Testis (tissue), 3 donors: Measurements from ENCODE around the gene USP49. TPM values are rescaled to one million over a fixed set of nuclear protein-coding genes. Genes with fewer than 3 reads are reported as not detected.

Source experiments
- DNase-seq: peaks from one replicate; pipeline ENCODE4 v3.0.0-alpha.2; 2019
- H3K27ac ChIP-seq, 2 donors: fragments of 200-600 bp; sonication (generic); one replicate each; pipeline ENCODE4 v1.5.1; 2019
- H3K27me3 ChIP-seq: fragments of 200-600 bp; sonication (generic); one replicate; pipeline ENCODE4 v1.5.1; 2019
- H3K36me3 ChIP-seq: fragments of 200-600 bp; sonication (generic); one replicate; pipeline ENCODE4 v1.5.1; 2017; ENCODE audit warnings: low read depth; ENCODE audit errors: missing control alignments
- H3K4me1 ChIP-seq: fragments of 200-600 bp; sonication (generic); one replicate; pipeline ENCODE4 v1.5.1; 2019
- H3K4me3 ChIP-seq, 2 donors: fragments of 200-600 bp; sonication (generic); one replicate each; pipeline ENCODE4 v1.5.1; 2017 to 2019
- H3K9me3 ChIP-seq: fragments of 200-600 bp; sonication (generic); one replicate; pipeline ENCODE4 v1.5.1; 2017
- CTCF ChIP-seq, 3 experiments: fragments of 450-650 bp in 2 of 3; fragments of 200-600 bp in 1 of 3; sonication (generic) in 1 of 3; IDR thresholded peaks; one replicate each; pipeline ENCODE4 v1.5.1; 2016 to 2019; ENCODE audit warnings: antibody characterized with exemption in 3 of 3, mild to moderate bottlenecking in 2 of 3, moderate library complexity in 1 of 3
- POLR2A ChIP-seq: fragments of 450-650 bp; IDR thresholded peaks from one replicate; pipeline ENCODE4 v1.6.1; 2017; ENCODE audit warnings: antibody characterized with exemption, mild to moderate bottlenecking, moderate library complexity
- WGBS, 2 donors: methylation state at CpG; one replicate each; pipeline ENCODE4 v1.1.5; 2018; 5-methylcytosine and 5-hydroxymethylcytosine counted together
- intact Hi-C: fragments of 100-400 bp; cut with DNase I; formaldehyde crosslinking; loops from one replicate; pipeline ENCODE4 v1.15.1; 2023; ENCODE audit warnings: low total_unique reads
- polyA plus RNA-seq: library from polyadenylated mRNA; stranded (reverse); fragments of 350-450 nt; fragmentation: Illumina TruSeq; extraction: RNeasy Lipid Tissue Mini Kit (QIAGEN cat#74804); gene quantifications from one replicate; pipeline ENCODE4 v1.2.3, GENCODE V29; 2014; ENCODE audit warnings: low read depth, low replicate concordance; ENCODE audit not compliant: insufficient read depth
- total RNA-seq, 2 donors: library from RNA; depleted of rRNA; stranded (reverse); fragments of >200 nt; gene quantifications; one replicate each; pipeline ENCODE4 v1.2.3, GENCODE V29; 2016

The USP49 gene
- total and polyA plus RNA-seq, 3 donors from 2014 or later: 9.3 to 26.3 (median 19.7) TPM

GRCh38 chr6:41750374-41750773 lies 144.8 kb downstream of the USP49 start:
- Histone ChIP-seq H3K27ac (no peak overlapping the region), H3K4me3 (no peak overlapping the region), H3K27me3 (no peaks in the 10 kb centered on the region), H3K36me3 (no peaks in the 10 kb centered on the region), H3K9me3 (no peaks in the 10 kb centered on the region), H3K4me1 (no peaks in the 10 kb centered on the region)
- TF ChIP-seq CTCF (IDR thresholded peaks at IDR 0.05): no peak
- no peak for TF ChIP-seq POLR2A
- no peak for DNase-seq
- intact Hi-C loops: no loop called here
- 92 to 96% methylated on average over 3 of the region's 3 CpGs for WGBS, 2 donors

GRCh38 chr6:41748542-41748941 lies 146.6 kb downstream of the USP49 start:
- no peak overlapping the region for H3K27ac ChIP-seq

DNA sequence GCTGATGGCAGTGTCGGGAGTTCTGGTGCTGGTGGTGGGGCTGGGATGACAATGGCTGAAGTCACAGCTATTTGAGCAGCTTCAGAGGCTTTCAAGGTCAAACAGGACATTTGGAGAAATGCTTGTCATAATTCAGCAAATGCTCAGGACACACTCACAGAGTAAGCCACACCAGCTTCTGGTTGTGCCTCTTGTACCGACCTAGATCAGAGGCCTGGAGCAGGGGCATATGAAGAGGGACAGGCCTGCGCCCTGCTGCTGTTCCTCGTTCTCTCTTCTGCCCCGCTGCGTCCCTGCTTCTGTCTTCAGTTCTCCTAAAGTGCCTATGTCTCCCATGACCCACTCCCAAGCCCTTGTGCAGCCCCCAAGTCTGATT lies 147.1 kb downstream of the USP49 start:
- H3K27ac ChIP-seq: no peak overlapping the region
- TF ChIP-seq CTCF (IDR thresholded peaks at IDR 0.05) (no peak), POLR2A (no peak)
- DNase-seq: no peak
- no peaks in the 10 kb centered on the region for H3K36me3 ChIP-seq
- 92 to 95% methylated on average over 6 of the region's 6 CpGs for WGBS, 2 donors
- intact Hi-C loops: no loop called here
- H3K4me3 ChIP-seq: no peak overlapping the region
- no peaks in the 10 kb centered on the region for H3K9me3 ChIP-seq
- no peaks in the 10 kb centered on the region for H3K4me1 ChIP-seq
- H3K27me3 ChIP-seq: no peaks in the 10 kb centered on the region

More at GRCh38 chr6:41748542-41748941, 146.6 kb downstream of the USP49 start:
- 94% methylated on average over 3 of the region's 3 CpGs; no CpG with 5 or more reads in 1 of the 2 donors for WGBS, 2 donors
- Histone ChIP-seq H3K4me3 (no peak overlapping the region), H3K36me3 (no peaks in the 10 kb centered on the region), H3K4me1 (no peaks in the 10 kb centered on the region), H3K9me3 (no peaks in the 10 kb centered on the region), H3K27me3 (no peaks in the 10 kb centered on the region)
- DNase-seq: no peak
- intact Hi-C loops: no loop called here
- TF ChIP-seq POLR2A (no peak), CTCF (IDR thresholded peaks at IDR 0.05) (no peak)

- intact Hi-C loops: no loop called here
- Histone ChIP-seq H3K9me3 (no peaks in the 10 kb centered on the region), H3K4me3 (no peak within 1 kb of the TSS), H3K4me1 (no peaks in the 10 kb centered on the region), H3K36me3 (no peaks in the 10 kb centered on the region), H3K27me3 (no peaks in the 10 kb centered on the region), H3K27ac (no peak within 1 kb of the TSS)
- no peak for DNase-seq
- TF ChIP-seq POLR2A (no peak), CTCF (IDR thresholded peaks at IDR 0.05) (no peak)
- 92 to 93% methylated on average over 15 of the region's 15 CpGs for WGBS, 2 donors
These were observed 147.7 kb downstream of the USP49 start, which contains the start of gene PGC for GRCh38 chr6:41747256-41748101. Gene PGC, minus strand, starts transcription at chr6:41747397. Its CDS starts 63 bp downstream, at chr6:41747334.

GRCh38 chr6:41746107-41746506 lies 149.1 kb downstream of the USP49 start:
- no peaks in the 10 kb centered on the region for H3K36me3 ChIP-seq
- H3K4me3 ChIP-seq: no peak overlapping the region
- no peak for DNase-seq
- WGBS, 2 donors: 76 to 93% methylated on average over 10 of the region's 10 CpGs
- no peaks in the 10 kb centered on the region for H3K9me3 ChIP-seq
- no peak for TF ChIP-seq CTCF (IDR thresholded peaks at IDR 0.05)
- intact Hi-C loops: no loop called here
- H3K27me3 ChIP-seq: no peaks in the 10 kb centered on the region
- H3K4me1 ChIP-seq: no peaks in the 10 kb centered on the region
- no peak overlapping the region for H3K27ac ChIP-seq
